Stimulated activated CD4-positive, alpha-beta T cell treated with anti-CD3 and anti-CD28 coated beads, Interleukin-2, amount 100 ng/mL, for 24 hours (primary cell): ENCODE data around the gene NUTM2B.
"Not testable (repeated sequence)": the region's sequence is repeated elsewhere in the genome, so short reads cannot be mapped to it uniquely, and the experiment has no call there.

Experiments
- DNase-seq, 2 donors: peaks; one replicate each; pipeline ENCODE4 v3.0.0-alpha.2; 2020

The NUTM2B gene

GRCh38 chr10:79702927-79703326 lies at the start of gene NUTM2B:
Gene NUTM2B (plus strand): TSS chr10:79703227. CDS start chr10:79703610, 383 bp downstream.
- DNase-seq = not testable (repeated sequence)

- not testable (repeated sequence) for DNase-seq
These were observed 39.7 kb upstream of the NUTM2B start for GRCh38 chr10:79663287-79663686.

- not testable (repeated sequence) for DNase-seq
These were observed 38.3 kb upstream of the NUTM2B start for GRCh38 chr10:79664686-79665085.

GRCh38 chr10:79669248-79669788 lies 33.7 kb upstream of the NUTM2B start:
- DNase-seq = not testable (repeated sequence)

GRCh38 chr10:79674878-79675277 lies 28.1 kb upstream of the NUTM2B start:
- DNase-seq = not testable (repeated sequence)

- not testable (repeated sequence) for DNase-seq
These were observed 19.8 kb upstream of the NUTM2B start for GRCh38 chr10:79683026-79683883.

- DNase-seq = not testable (repeated sequence)
These were observed 18.9 kb upstream of the NUTM2B start for GRCh38 chr10:79683884-79684720.

GRCh38 chr10:79685044-79685685 lies 17.9 kb upstream of the NUTM2B start:
- peak; percentile 36 to 53 for DNase-seq

- DNase-seq = not testable (repeated sequence)
These were observed 16.4 kb upstream of the NUTM2B start for GRCh38 chr10:79686595-79686994.

- not testable (repeated sequence) for DNase-seq
These were observed 15.4 kb upstream of the NUTM2B start for GRCh38 chr10:79687406-79688150.

- not testable (repeated sequence) for DNase-seq
These were observed 14.2 kb upstream of the NUTM2B start for GRCh38 chr10:79688798-79689197.

- not testable (repeated sequence) for DNase-seq
These were observed 6.4 kb upstream of the NUTM2B start for GRCh38 chr10:79696596-79696995.

GRCh38 chr10:79697141-79697540 lies 5.9 kb upstream of the NUTM2B start:
- not testable (repeated sequence) for DNase-seq

GRCh38 chr10:79700381-79700944 lies 2.6 kb upstream of the NUTM2B start:
- DNase-seq = not testable (repeated sequence)

- not testable (repeated sequence) for DNase-seq
These were observed 4.0 kb downstream of the NUTM2B start for GRCh38 chr10:79707017-79707416.

GRCh38 chr10:79714976-79715375 lies 11.9 kb downstream of the NUTM2B start:
- DNase-seq = not testable (repeated sequence)

- not testable (repeated sequence) for DNase-seq
These were observed 14.0 kb downstream of the NUTM2B start for GRCh38 chr10:79716917-79717579.

- DNase-seq = not testable (repeated sequence)
These were observed 17.0 kb downstream of the NUTM2B start for GRCh38 chr10:79720000-79720399.

- not testable (repeated sequence) for DNase-seq
These were observed 23.6 kb downstream of the NUTM2B start for GRCh38 chr10:79726620-79727019.

- DNase-seq = not testable (repeated sequence)
These were observed 41.8 kb downstream of the NUTM2B start for GRCh38 chr10:79744844-79745243.

- DNase-seq = not testable (repeated sequence)
These were observed 45.5 kb downstream of the NUTM2B start for GRCh38 chr10:79748510-79748909.
